CD14-positive monocyte (primary cell): ENCODE measurements around the gene CYP2C9. TPM values are rescaled to one million over a fixed set of nuclear protein-coding genes. Genes with fewer than 3 reads are reported as not detected.

Source experiments
- DNase-seq, 3 donors: peaks; one replicate each; pipeline ENCODE4 v3.0.0-alpha.2; 2011 to 2022
- H2AFZ ChIP-seq: 2 replicates; pipeline ENCODE4 v1.6.0; 2012; ENCODE audit warnings: mild to moderate bottlenecking, low read depth, low read length, inconsistent platforms; ENCODE audit not compliant: insufficient read depth, poor library complexity, severe bottlenecking
- H3K27ac ChIP-seq, 2 donors: 1 replicate in 1 of 2; 2 replicates in 1 of 2; pipeline ENCODE4 v1.5.1; 2012 to 2013; ENCODE audit warnings: low read length in 2 of 2, control low read depth in 1 of 2, inconsistent platforms in 1 of 2, low read depth in 1 of 2, mild to moderate bottlenecking in 1 of 2
- H3K27me3 ChIP-seq, 2 donors: one replicate each; pipeline versions ENCODE4 v1.6.0 to v1.6.1; 2011 to 2013; ENCODE audit warnings: low read length in 2 of 2; ENCODE audit not compliant: control insufficient read depth in 2 of 2, insufficient read depth in 2 of 2
- H3K36me3 ChIP-seq, 2 donors: replicated peaks in 1 of 2; 1 replicate in 1 of 2; 2 replicates in 1 of 2; pipeline versions ENCODE4 v1.5.1 to v1.6.1; 2012 to 2013; ENCODE audit warnings: low read length in 2 of 2, control low read depth in 1 of 2, inconsistent platforms in 1 of 2, mild to moderate bottlenecking in 1 of 2; ENCODE audit not compliant: insufficient read depth in 2 of 2, control insufficient read depth in 1 of 2
- H3K4me1 ChIP-seq, 2 donors: 1 replicate in 1 of 2; 2 replicates in 1 of 2; pipeline versions ENCODE4 v1.5.1 to v1.6.1; 2012 to 2013; ENCODE audit warnings: low read length in 2 of 2, control low read depth in 1 of 2, inconsistent platforms in 1 of 2, mild to moderate bottlenecking in 1 of 2, moderate library complexity in 1 of 2; ENCODE audit not compliant: insufficient read depth in 2 of 2, control insufficient read depth in 1 of 2
- H3K4me2 ChIP-seq: replicated peaks from 2 replicates; pipeline ENCODE3; 2012; ENCODE audit warnings: low read length, moderate library complexity, mild to moderate bottlenecking; ENCODE audit not compliant: poor library complexity, severe bottlenecking; ENCODE audit errors: extremely low read depth
- H3K4me3 ChIP-seq, 3 experiments: fragments of 200-600 bp in 1 of 3; sonication (generic) in 1 of 3; replicated peaks in 1 of 3; 1 replicate in 2 of 3; 2 replicates in 1 of 3; pipeline ENCODE4 v1.5.1; 2011 to 2013; ENCODE audit warnings: low read length in 3 of 3, mild to moderate bottlenecking in 3 of 3, control low read depth in 2 of 3, low read depth in 2 of 3, inconsistent platforms in 1 of 3, moderate library complexity in 1 of 3
- H3K79me2 ChIP-seq: 2 replicates; pipeline ENCODE4 v1.6.0; 2012; ENCODE audit warnings: mild to moderate bottlenecking, control low read depth, inconsistent platforms, low read length, moderate library complexity; ENCODE audit not compliant: insufficient read depth
- H3K9ac ChIP-seq: 2 replicates; pipeline ENCODE4 v1.6.0; 2017; ENCODE audit warnings: low read length, mild to moderate bottlenecking; ENCODE audit not compliant: insufficient read depth, poor library complexity, severe bottlenecking
- H3K9me3 ChIP-seq, 2 donors: replicated peaks in 1 of 2; 1 replicate in 1 of 2; 2 replicates in 1 of 2; pipeline versions ENCODE4 v1.5.1 to v1.6.1; 2012 to 2013; ENCODE audit warnings: low read length in 2 of 2, control low read depth in 1 of 2; ENCODE audit not compliant: control insufficient read depth in 1 of 2, insufficient read depth in 1 of 2
- H4K20me1 ChIP-seq: 2 replicates; pipeline ENCODE4 v1.6.0; 2012; ENCODE audit warnings: mild to moderate bottlenecking, low read length, control low read depth, moderate library complexity; ENCODE audit not compliant: insufficient read depth
- H3K27ac Mint-ChIP-seq, 7 donors: one replicate each; pipeline ENCODE4 v1.8.0; 2020; ENCODE audit warnings: mild to moderate bottlenecking in 7 of 7, mixed read lengths in 7 of 7, moderate library complexity in 6 of 7, inconsistent platforms in 2 of 7
- H3K27me3 Mint-ChIP-seq, 3 donors: one replicate each; pipeline ENCODE4 v1.8.0; 2021 to 2022; ENCODE audit warnings: low read depth in 3 of 3, mild to moderate bottlenecking in 3 of 3, mixed read lengths in 3 of 3, moderate library complexity in 3 of 3, inconsistent platforms in 1 of 3
- H3K36me3 Mint-ChIP-seq, 2 donors: one replicate each; pipeline ENCODE4 v1.8.0; 2020; ENCODE audit warnings: mixed read lengths in 2 of 2, inconsistent platforms in 1 of 2, mild to moderate bottlenecking in 1 of 2
- H3K4me1 Mint-ChIP-seq: one replicate; pipeline ENCODE4 v1.8.0; 2020; ENCODE audit warnings: mild to moderate bottlenecking, mixed read lengths
- H3K4me3 Mint-ChIP-seq, 2 donors: one replicate each; pipeline ENCODE4 v1.8.0; 2020; ENCODE audit warnings: mild to moderate bottlenecking in 2 of 2, mixed read lengths in 2 of 2, moderate library complexity in 1 of 2
- H3K9me3 Mint-ChIP-seq, 7 donors: one replicate each; pipeline ENCODE4 v1.8.0; 2020 to 2022; ENCODE audit warnings: mixed read lengths in 7 of 7, mild to moderate bottlenecking in 6 of 7, moderate library complexity in 6 of 7, inconsistent platforms in 2 of 7
- WGBS: methylation state at CpG from one replicate; pipeline ENCODE4 v1.1.5; 2013; ENCODE audit warnings: missing lambda C conversion rate; ENCODE audit not compliant: insufficient coverage; 5-methylcytosine and 5-hydroxymethylcytosine counted together
- intact Hi-C, 2 donors: fragments of 100-400 bp; cut with micrococcal nuclease; formaldehyde crosslinking; loops; one replicate each; pipeline versions ENCODE4 v1.15.0 to v1.15.1; 2023
- polyA plus RNA-seq, 3 donors: library from polyadenylated mRNA; depleted of rRNA in 1 of 3; unstranded in 2 of 3; stranded (reverse) in 1 of 3; fragments of 300-500 nt in 2 of 3; fragments of >200 nt in 1 of 3; fragmentation: Illumina TruSeq in 2 of 3; gene quantifications; 1 replicate in 2 of 3; 2 replicates in 1 of 3; pipeline ENCODE4 v1.2.3, GENCODE V29; 2012 to 2021
- TF ChIP-seq, protein P1 (sequence below): fragments of 200-600 bp; IDR thresholded peaks from one replicate; pipeline ENCODE4 v1.8.0; 2022; ENCODE audit warnings: antibody characterized with exemption, mild to moderate bottlenecking

The CYP2C9 gene
- polyA plus RNA-seq, 3 donors: not detected

- no peak overlapping the region for H3K4me3 ChIP-seq
- H3K36me3 Mint-ChIP-seq: no peaks in the 10 kb centered on the region
- intact Hi-C loops: no loop called here
- H3K27ac Mint-ChIP-seq: no peak overlapping the region
- H3K4me2 ChIP-seq: no peak overlapping the region
- peaks cover 0 to 6% (median 4%) of the 10 kb centered on the region in 7 donors for H3K9me3 Mint-ChIP-seq
- H3K36me3 ChIP-seq: no peaks in the 10 kb centered on the region
- H3K27me3 ChIP-seq: no peaks in the 10 kb centered on the region
- H3K4me1 ChIP-seq: no peaks in the 10 kb centered on the region
- peaks cover 0 to 3% of the 10 kb centered on the region in 2 donors for H3K9me3 ChIP-seq
- H2AFZ ChIP-seq: no peak overlapping the region
- no peaks in the 10 kb centered on the region for H4K20me1 ChIP-seq
- TF ChIP-seq, protein P1, sequence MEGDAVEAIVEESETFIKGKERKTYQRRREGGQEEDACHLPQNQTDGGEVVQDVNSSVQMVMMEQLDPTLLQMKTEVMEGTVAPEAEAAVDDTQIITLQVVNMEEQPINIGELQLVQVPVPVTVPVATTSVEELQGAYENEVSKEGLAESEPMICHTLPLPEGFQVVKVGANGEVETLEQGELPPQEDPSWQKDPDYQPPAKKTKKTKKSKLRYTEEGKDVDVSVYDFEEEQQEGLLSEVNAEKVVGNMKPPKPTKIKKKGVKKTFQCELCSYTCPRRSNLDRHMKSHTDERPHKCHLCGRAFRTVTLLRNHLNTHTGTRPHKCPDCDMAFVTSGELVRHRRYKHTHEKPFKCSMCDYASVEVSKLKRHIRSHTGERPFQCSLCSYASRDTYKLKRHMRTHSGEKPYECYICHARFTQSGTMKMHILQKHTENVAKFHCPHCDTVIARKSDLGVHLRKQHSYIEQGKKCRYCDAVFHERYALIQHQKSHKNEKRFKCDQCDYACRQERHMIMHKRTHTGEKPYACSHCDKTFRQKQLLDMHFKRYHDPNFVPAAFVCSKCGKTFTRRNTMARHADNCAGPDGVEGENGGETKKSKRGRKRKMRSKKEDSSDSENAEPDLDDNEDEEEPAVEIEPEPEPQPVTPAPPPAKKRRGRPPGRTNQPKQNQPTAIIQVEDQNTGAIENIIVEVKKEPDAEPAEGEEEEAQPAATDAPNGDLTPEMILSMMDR: no peak
- no peak overlapping the region for H3K27ac ChIP-seq
- no peak for DNase-seq
- peaks cover 0 to 2% (median 0%) of the 10 kb centered on the region in 3 donors for H3K27me3 Mint-ChIP-seq
- no peaks in the 10 kb centered on the region for H3K4me1 Mint-ChIP-seq
- H3K9ac ChIP-seq: no peak overlapping the region
- H3K4me3 Mint-ChIP-seq: no peak overlapping the region
- H3K79me2 ChIP-seq: no peaks in the 10 kb centered on the region
Measured at GRCh38 chr10:95031656-95032055, 93.2 kb downstream of the CYP2C9 start.

GRCh38 chr10:95034401-95034800 lies 95.9 kb downstream of the CYP2C9 start:
- DNase-seq: no peak
- H3K36me3 ChIP-seq: no peaks in the 10 kb centered on the region
- Mint-ChIP-seq H3K27me3 (peaks cover 0 to 2% (median 0%) of the 10 kb centered on the region in 3 donors), H3K36me3 (no peaks in the 10 kb centered on the region), H3K9me3 (peaks cover 0 to 8% (median 4%) of the 10 kb centered on the region in 7 donors), H3K27ac (no peak overlapping the region), H3K4me3 (no peak overlapping the region), H3K4me1 (peaks cover 6% of the 10 kb centered on the region)
- intact Hi-C loops: no loop called here
- TF ChIP-seq, protein P1: no peak
- no peaks in the 10 kb centered on the region for H3K27me3 ChIP-seq
- H3K4me2 ChIP-seq: no peak overlapping the region
- no peaks in the 10 kb centered on the region for H4K20me1 ChIP-seq
- no peak overlapping the region for H3K4me3 ChIP-seq
- H3K9me3 ChIP-seq: peaks cover 0 to 3% of the 10 kb centered on the region in 2 donors
- H2AFZ ChIP-seq: no peak overlapping the region
- H3K4me1 ChIP-seq: no peaks in the 10 kb centered on the region
- no peaks in the 10 kb centered on the region for H3K79me2 ChIP-seq
- no peak overlapping the region for H3K9ac ChIP-seq
- H3K27ac ChIP-seq: no peak overlapping the region
- 93% methylated on average over 2 of the region's 4 CpGs for WGBS
